HG02763 (cell line): ENCODE results near the gene OGFOD3.

Experiments used
- ATAC-seq: cut with Tn5 transposase; IDR thresholded peaks from one replicate; pipeline ENCODE4 v1.9.1; 2021; ENCODE audit warnings: mild to moderate bottlenecking, moderate library complexity; ENCODE audit not compliant: unreplicated experiment

Gene OGFOD3

GRCh38 chr17:82446649-82447048 lies 28.3 kb upstream of the OGFOD3 start:
- ATAC-seq, result no peak

- ATAC-seq, result no peak
Measured at GRCh38 chr17:82446124-82446523, 27.7 kb upstream of the OGFOD3 start.

GRCh38 chr17:82445542-82445941 lies 27.2 kb upstream of the OGFOD3 start:
- ATAC-seq, result no peak

- ATAC-seq, result no peak
Measured at GRCh38 chr17:82444941-82445521, 26.6 kb upstream of the OGFOD3 start.

GRCh38 chr17:82444284-82444893 lies 26.0 kb upstream of the OGFOD3 start:
- no peak for ATAC-seq

- no peak for ATAC-seq
Measured at GRCh38 chr17:82443465-82444283, 25.3 kb upstream of the OGFOD3 start.

GRCh38 chr17:82442643-82443464 lies 24.5 kb upstream of the OGFOD3 start:
- ATAC-seq, result no peak

GRCh38 chr17:82441691-82442487 lies 23.5 kb upstream of the OGFOD3 start:
- no peak for ATAC-seq

- no peak for ATAC-seq
Measured at GRCh38 chr17:82440991-82441627, 22.7 kb upstream of the OGFOD3 start.

- ATAC-seq, result no peak
Measured at GRCh38 chr17:82440469-82440981, 22.1 kb upstream of the OGFOD3 start.

GRCh38 chr17:82439829-82440365 lies 21.5 kb upstream of the OGFOD3 start:
- ATAC-seq, result no peak

- ATAC-seq, result no peak
Measured at GRCh38 chr17:82439194-82439828, 20.9 kb upstream of the OGFOD3 start.

GRCh38 chr17:82438401-82439193 lies 20.2 kb upstream of the OGFOD3 start:
- ATAC-seq, result no peak

GRCh38 chr17:82437325-82437668 lies 18.9 kb upstream of the OGFOD3 start:
- ATAC-seq, result no peak

- no peak for ATAC-seq
Measured at GRCh38 chr17:82436601-82437324, 18.4 kb upstream of the OGFOD3 start.

GRCh38 chr17:82435601-82436583 lies 17.5 kb upstream of the OGFOD3 start:
- no peak for ATAC-seq
